IPS-15b (cell line): Measurements from ENCODE around the gene ABTB1.

ENCODE experiments used
- H3K27me3 ChIP-seq: one replicate; pipeline ENCODE4 v1.6.1; 2013; ENCODE audit warnings: low read length; ENCODE audit not compliant: control insufficient read depth, insufficient read depth
- H3K36me3 ChIP-seq: one replicate; pipeline ENCODE4 v1.6.1; 2013; ENCODE audit warnings: low read length; ENCODE audit not compliant: control insufficient read depth, insufficient read depth
- H3K4me1 ChIP-seq: one replicate; pipeline ENCODE4 v1.6.1; 2013; ENCODE audit warnings: mild to moderate bottlenecking, low read length; ENCODE audit not compliant: control insufficient read depth, insufficient read depth
- H3K4me3 ChIP-seq: one replicate; pipeline ENCODE4 v1.5.1; 2013; ENCODE audit warnings: low read depth, low read length
- H3K9ac ChIP-seq: one replicate; pipeline ENCODE4 v1.6.1; 2013; ENCODE audit warnings: low read depth, mild to moderate bottlenecking, low read length
- H3K9me3 ChIP-seq: one replicate; pipeline ENCODE4 v1.6.1; 2013; ENCODE audit warnings: mild to moderate bottlenecking, low read length; ENCODE audit not compliant: control insufficient read depth, insufficient read depth

The ABTB1 gene

GRCh38 chr3:127666676-127667075 is 6.1 kb upstream of the ABTB1 start:
- Histone ChIP-seq H3K27me3 (no peaks in the 10 kb centered on the region), H3K9ac (no peak overlapping the region), H3K4me3 (no peak overlapping the region), H3K4me1 (no peaks in the 10 kb centered on the region), H3K9me3 (no peaks in the 10 kb centered on the region), H3K36me3 (peaks cover 3% of the 10 kb centered on the region)

DNA sequence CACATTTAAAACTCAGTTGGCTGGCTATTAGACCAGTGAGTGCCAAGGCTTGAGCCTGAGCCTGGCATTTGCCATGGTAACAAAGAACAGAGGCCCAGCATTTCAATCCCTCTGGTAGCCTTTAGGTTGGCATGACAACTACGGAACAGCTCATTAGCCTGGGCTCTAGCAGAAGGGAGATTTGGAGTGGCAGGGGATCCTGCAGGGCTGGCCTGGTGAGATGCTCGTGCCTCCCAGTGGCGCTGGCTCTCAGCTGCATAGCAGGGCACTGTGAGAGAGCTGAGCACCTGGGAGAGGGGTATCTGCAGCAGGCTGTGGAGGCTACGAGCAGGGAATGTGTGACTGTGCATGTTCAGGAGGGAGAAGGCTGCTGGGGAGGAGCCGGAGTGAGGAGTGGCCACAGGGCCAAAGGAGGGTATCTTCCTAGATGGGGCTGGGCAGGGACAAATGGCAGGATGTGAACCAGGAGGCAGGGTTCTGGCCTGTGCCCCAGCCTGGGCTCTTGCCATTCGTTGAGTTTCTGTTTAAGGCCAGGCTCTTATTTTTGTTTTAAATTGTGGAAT is 5.6 kb upstream of the ABTB1 start:
- H3K36me3 ChIP-seq: peaks cover 3% of the 10 kb centered on the region
- H3K4me1 ChIP-seq: no peaks in the 10 kb centered on the region

GRCh38 chr3:127668906-127669305 is 3.8 kb upstream of the ABTB1 start:
- H3K36me3 ChIP-seq: peaks cover 3% of the 10 kb centered on the region
- H3K27me3 ChIP-seq: peaks cover 2% of the 10 kb centered on the region
- H3K9ac ChIP-seq: no peak overlapping the region
- H3K4me1 ChIP-seq: no peaks in the 10 kb centered on the region
- H3K4me3 ChIP-seq: no peak overlapping the region
- no peaks in the 10 kb centered on the region for H3K9me3 ChIP-seq

More for the DNA sequence above, 5.6 kb upstream of the ABTB1 start:
- Histone ChIP-seq H3K9me3 (no peaks in the 10 kb centered on the region), H3K4me3 (no peak overlapping the region), H3K27me3 (no peaks in the 10 kb centered on the region), H3K9ac (no peak overlapping the region)

- peaks cover 3% of the 10 kb centered on the region for H3K36me3 ChIP-seq
- H3K4me1 ChIP-seq: no peaks in the 10 kb centered on the region
- H3K4me3 ChIP-seq: no peak overlapping the region
- H3K27me3 ChIP-seq: peaks cover 2% of the 10 kb centered on the region
- no peaks in the 10 kb centered on the region for H3K9me3 ChIP-seq
- H3K9ac ChIP-seq: no peak overlapping the region
These were observed 3.1 kb upstream of the ABTB1 start for GRCh38 chr3:127669541-127670228.

DNA sequence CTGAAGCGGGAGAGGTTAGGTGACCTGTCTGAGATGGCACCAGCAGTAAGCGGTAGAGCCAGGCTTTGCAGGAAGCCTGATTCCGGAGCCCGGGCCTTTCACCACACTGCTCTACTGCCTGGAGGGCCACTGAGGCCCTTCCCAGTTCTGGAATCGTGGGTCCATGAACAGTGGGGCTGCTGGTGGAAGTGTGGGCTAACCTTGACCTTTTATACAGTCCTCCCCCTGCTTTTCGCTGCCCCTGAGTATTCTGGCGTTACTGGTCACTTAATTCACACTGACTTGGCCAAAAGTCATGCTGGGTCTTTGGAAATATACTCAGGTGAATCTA is 2.6 kb upstream of the ABTB1 start:
- no peak overlapping the region for H3K4me3 ChIP-seq
- H3K4me1 ChIP-seq: no peaks in the 10 kb centered on the region
- H3K9ac ChIP-seq: no peak overlapping the region
- H3K36me3 ChIP-seq: peaks cover 3% of the 10 kb centered on the region
- no peaks in the 10 kb centered on the region for H3K9me3 ChIP-seq
- H3K27me3 ChIP-seq: peaks cover 2% of the 10 kb centered on the region

- Histone ChIP-seq H3K4me1 (no peaks in the 10 kb centered on the region), H3K27me3 (peaks cover 2% of the 10 kb centered on the region), H3K4me3 (no peak overlapping the region), H3K36me3 (peaks cover 3% of the 10 kb centered on the region), H3K9ac (no peak overlapping the region), H3K9me3 (no peaks in the 10 kb centered on the region)
These were observed 1.8 kb upstream of the ABTB1 start for GRCh38 chr3:127670761-127671522.

GRCh38 chr3:127671523-127672428 is 976 bp upstream of the ABTB1 start:
- peaks cover 2% of the 10 kb centered on the region for H3K27me3 ChIP-seq
- peaks cover 3% of the 10 kb centered on the region for H3K36me3 ChIP-seq
- H3K9me3 ChIP-seq: no peaks in the 10 kb centered on the region
- no peaks in the 10 kb centered on the region for H3K4me1 ChIP-seq
- H3K4me3 ChIP-seq: peak overlapping the region; percentile 49
- peak overlapping the region; percentile 60 for H3K9ac ChIP-seq

DNA sequence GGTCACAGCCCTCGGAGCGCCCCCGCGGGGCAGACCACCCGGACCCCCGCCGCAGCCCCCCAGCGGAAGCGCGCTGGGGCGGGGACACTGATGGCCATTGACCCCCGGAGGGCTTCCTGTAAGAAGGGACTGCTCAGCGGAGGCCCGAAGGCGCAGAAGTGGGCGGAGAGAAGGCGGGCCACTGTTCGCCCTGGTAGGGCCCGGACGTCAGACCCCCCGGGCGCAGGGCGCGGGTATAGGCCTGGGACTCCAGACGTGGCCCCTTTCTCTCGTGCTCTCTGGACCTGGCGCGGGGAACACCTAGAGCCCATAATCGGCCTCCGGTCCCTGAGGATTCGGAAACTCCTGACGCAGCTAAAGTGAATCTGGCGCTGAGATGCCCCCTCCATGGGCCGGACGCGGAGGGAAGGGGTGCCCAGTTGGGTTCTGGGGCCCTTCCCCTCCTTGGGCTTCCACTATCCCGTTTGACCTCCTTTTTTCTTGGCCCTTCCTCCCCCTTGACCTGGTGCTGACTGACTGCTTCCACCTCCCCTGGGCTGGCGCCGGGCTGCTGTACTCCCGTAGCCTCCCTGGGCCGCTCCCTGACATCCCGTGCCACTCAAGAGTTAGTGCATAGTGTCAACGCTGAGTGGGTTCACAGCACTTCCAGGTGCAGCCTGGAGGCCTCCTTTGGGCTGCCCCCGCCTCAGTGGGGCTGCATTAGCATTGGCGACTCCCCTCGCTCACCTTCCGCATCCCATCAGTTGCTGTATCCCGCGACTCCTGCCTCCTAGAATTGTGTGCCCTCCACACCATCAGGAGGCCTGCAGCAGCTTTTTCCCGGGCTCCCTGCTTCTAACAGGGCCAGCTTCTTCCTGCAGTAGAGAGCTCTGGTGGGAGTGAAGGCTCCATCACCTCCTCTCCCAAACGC is 694 bp downstream of the ABTB1 start:
- Histone ChIP-seq H3K27me3 (peaks cover 2% of the 10 kb centered on the region), H3K36me3 (no peaks in the 10 kb centered on the region), H3K4me1 (no peaks in the 10 kb centered on the region), H3K9ac (no peak overlapping the region), H3K9me3 (no peaks in the 10 kb centered on the region), H3K4me3 (peak overlapping the region; percentile 75)

DNA sequence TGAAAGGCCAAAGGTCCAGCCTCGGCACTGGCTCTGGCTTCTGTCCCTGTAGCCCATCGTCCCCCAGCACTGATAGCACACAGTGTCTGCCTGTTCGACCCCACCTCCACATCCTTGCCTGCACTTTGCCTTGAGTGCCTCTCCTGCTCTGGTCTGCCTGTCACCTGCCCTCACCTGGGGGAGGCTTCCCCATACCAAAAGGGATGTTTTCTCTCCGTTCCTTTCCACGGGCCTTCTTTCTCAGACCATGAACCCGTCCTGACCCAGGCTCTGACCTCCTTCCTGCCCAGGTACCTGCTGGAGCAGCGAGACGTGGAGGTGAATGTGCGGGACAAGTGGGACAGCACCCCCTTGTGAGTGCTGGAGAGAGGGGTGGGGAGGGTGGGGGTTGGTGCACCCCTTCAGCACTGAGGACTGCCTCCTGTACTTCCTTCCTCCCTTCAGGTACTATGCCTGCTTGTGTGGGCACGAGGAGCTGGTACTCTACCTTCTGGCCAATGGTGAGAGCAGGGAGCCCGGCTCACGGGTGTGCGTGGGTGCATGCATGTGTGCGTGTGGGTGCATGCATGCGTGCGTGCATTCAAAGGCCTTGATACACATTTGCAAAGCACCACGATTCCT is 1.5 kb downstream of the ABTB1 start:
- peak overlapping the region; percentile 75 for H3K4me3 ChIP-seq
- no peaks in the 10 kb centered on the region for H3K9me3 ChIP-seq
- H3K4me1 ChIP-seq: no peaks in the 10 kb centered on the region
- H3K36me3 ChIP-seq: no peaks in the 10 kb centered on the region
- H3K9ac ChIP-seq: no peak overlapping the region
- peaks cover 2% of the 10 kb centered on the region for H3K27me3 ChIP-seq

DNA sequence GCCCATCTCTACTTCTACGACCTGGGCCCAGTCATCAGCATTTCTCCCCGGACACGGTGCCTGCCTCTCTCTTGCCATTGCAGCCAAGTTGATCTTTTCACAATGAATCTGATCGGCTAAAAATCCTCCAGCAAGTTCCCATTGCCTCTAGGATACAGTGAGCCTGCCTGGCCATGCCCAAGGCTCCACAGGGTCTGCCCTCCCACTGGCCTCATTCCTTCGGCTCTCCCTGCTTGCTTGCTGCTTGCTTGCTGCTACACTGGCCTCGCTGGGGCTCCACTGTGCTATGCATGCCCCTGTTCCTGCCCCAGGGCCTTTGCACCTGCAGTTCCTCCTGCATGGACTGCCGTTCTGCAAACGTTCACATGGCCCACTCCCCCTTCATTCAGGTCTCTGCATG is 2.0 kb downstream of the ABTB1 start:
- no peak overlapping the region for H3K4me3 ChIP-seq
- H3K27me3 ChIP-seq: peaks cover 2% of the 10 kb centered on the region
- no peaks in the 10 kb centered on the region for H3K36me3 ChIP-seq
- H3K9me3 ChIP-seq: no peaks in the 10 kb centered on the region
- no peaks in the 10 kb centered on the region for H3K4me1 ChIP-seq
- H3K9ac ChIP-seq: no peak overlapping the region
